Measurements from ENCODE around the gene FBXO31.

DNA sequence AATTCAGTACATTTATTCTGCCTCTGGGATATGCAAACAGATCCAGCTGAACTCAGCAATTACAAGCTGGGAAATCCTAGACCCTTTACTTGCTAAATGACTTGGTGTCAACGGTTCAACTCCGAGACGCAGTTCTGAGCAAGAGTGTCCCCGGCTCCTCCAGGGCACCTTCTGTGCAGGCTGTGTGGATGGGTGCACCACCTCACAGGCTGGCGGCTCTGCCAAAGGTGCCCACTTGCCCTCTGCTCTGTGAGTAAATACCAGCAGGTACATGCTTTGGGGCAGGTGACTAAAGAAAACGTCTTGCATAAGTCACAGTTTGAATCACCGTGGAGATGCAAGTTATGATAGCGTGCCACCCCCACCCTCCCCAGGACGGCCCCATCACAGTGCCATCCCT, 31.9 kb upstream of the FBXO31 start:
- no peak for TF ChIP-seq CTCF (IDR thresholded peaks at IDR 0.05)
- no peak for TF ChIP-seq POLR2A (IDR thresholded peaks at IDR 0.05)

Measured in sigmoid colon (tissue), 3 donors.